DLD1 (cell line): ENCODE results near the gene MRPS14.

Experiments used
- in situ Hi-C: cut with HindIII; loops from 2 replicates; pipeline ENCODE4 v1.10.0; 2017; ENCODE audit warnings: low sequenced_read_pairs

The MRPS14 gene

GRCh38 chr1:174989536-174990220 is 33.5 kb downstream of the MRPS14 start:
- in situ Hi-C loops: loop anchor here (25.0 kb wide), 1 partner anchor 227 kb away; no protein-coding TSS in a partner anchor

DNA sequence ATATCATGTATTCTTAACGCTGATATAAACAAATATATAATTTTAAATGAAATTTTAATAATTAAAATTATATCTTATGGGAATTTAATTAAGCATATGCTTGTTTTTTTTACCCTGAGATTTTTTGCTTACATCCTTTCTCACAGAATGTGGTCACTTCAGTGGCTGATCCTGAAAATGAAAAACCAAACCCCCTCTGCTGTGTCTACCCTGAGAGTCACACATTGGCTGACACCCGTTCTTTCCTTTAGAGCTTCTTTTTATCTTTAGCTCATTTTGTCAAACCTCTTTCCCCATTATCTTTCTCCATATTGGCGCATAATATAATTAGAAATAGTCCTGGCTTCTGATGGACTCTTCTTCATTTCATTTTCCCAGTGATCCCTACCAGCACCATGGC is 34.2 kb downstream of the MRPS14 start:
- in situ Hi-C loops: loop anchor here (25.0 kb wide), 1 partner anchor 227 kb away; no protein-coding TSS in a partner anchor

DNA sequence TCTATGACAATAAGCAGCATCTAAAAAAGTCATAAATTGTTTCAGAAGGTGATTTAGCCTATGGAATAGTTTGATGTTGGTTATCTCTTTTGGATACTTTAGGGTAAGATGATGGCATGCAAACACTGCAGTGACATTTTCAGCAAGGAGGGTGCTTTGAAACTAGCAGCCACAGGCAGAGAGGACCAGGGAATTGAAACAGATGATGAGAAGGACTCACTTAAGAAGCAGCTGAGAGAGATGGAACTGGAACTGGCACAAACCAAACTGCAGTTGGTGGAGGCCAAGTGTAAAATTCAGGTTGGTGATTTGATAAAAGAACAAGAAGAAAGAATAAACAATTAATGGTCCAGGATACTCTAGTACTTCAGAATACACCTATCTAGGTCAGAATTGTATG is 34.7 kb downstream of the MRPS14 start:
- in situ Hi-C loops: loop anchor here (25.0 kb wide), 1 partner anchor 226 kb away; no protein-coding TSS in a partner anchor

GRCh38 chr1:174984952-174985351 is 38.3 kb downstream of the MRPS14 start:
- in situ Hi-C loops: loop anchor here (25.0 kb wide), 1 partner anchor 223 kb away; no protein-coding TSS in a partner anchor

DNA sequence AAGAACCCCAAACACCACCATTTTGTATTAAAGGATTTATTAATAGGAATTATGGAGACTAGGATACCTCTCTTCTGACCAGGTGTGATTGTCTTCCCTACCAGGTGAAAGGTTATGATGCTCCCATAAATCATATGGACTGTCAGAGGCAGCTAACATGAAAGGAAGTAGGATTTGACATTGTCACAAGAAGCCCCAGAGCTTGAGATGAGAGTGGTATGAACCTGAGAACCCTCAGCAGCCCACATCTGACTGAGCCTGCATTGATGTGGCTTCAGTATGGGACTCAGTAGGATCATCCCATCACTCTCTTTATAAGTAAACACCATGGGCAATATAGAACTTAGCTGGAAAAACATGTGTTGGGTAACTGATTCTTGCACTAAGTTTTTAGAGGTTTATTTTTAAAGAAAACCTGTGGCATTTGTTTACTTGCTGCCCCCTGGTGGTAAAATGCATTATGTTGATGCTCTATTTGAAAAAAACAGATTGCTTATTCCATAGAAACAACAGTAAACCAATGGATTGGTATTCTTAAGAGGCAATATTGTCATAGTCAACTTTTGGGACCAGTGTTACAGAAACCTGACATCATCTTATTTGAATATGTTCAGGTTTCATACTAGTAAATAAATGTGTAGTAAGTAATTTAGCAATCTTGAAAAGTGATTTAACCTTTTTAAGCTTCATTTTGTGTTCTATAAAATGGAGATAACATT is 40.1 kb downstream of the MRPS14 start:
- in situ Hi-C loops: loop anchor here (25.0 kb wide), 1 partner anchor 221 kb away; no protein-coding TSS in a partner anchor

GRCh38 chr1:174976436-174977108 is 46.7 kb downstream of the MRPS14 start:
- in situ Hi-C loops: loop anchor here (25.0 kb wide), 1 partner anchor 214 kb away; no protein-coding TSS in a partner anchor

GRCh38 chr1:174975764-174976163 is 47.5 kb downstream of the MRPS14 start:
- in situ Hi-C loops: loop anchor here (25.0 kb wide), 1 partner anchor 213 kb away; no protein-coding TSS in a partner anchor

GRCh38 chr1:174974711-174975119 is 48.5 kb downstream of the MRPS14 start:
- in situ Hi-C loops: loop anchor here (25.0 kb wide), 1 partner anchor 212 kb away; no protein-coding TSS in a partner anchor

GRCh38 chr1:174971902-174972301 is 51.3 kb downstream of the MRPS14 start:
- in situ Hi-C loops: no loop called here

DNA sequence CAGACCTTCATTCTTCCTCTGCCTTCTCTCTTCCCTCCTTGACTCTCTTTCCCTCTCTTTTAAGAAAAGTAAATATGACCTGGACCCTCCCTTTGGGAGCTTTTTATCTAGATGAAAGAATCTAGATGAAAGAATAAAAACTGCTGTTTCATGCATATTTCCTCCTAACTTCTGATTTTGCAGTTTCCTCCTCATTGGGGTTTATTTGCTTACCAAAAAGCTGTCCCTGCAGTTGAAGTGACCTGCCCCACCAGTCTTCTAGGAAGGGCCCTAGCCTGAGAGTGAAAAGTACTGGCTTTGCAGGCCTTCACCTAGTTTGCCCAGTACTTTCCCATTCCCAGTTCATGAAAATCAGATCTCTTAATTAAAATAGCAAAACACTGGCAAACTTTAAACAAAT is 51.8 kb downstream of the MRPS14 start:
- in situ Hi-C loops: no loop called here

DNA sequence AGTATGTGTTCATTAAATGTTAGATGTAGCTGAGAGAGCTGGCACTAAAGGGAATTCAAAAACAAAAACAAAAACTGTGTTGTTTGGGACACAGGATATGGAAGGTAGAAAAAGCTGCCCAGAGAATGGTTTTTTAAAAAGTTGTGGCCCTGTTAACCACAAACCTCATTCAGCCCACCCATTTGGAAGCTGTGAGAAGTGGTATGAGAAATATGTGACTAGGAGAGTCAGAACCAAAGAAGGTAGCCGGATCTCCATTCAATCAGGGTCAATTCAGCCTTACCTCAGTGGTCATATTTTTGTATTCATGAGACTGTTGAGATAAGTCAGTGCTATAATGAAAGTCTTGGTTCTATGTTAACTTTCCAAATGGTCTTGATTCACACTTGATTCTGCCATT is 53.2 kb downstream of the MRPS14 start:
- in situ Hi-C loops: no loop called here

GRCh38 chr1:174968750-174969244 is 54.4 kb downstream of the MRPS14 start:
- in situ Hi-C loops: no loop called here

- in situ Hi-C loops: no loop called here
Measured at GRCh38 chr1:174967845-174968705, 55.1 kb downstream of the MRPS14 start.

DNA sequence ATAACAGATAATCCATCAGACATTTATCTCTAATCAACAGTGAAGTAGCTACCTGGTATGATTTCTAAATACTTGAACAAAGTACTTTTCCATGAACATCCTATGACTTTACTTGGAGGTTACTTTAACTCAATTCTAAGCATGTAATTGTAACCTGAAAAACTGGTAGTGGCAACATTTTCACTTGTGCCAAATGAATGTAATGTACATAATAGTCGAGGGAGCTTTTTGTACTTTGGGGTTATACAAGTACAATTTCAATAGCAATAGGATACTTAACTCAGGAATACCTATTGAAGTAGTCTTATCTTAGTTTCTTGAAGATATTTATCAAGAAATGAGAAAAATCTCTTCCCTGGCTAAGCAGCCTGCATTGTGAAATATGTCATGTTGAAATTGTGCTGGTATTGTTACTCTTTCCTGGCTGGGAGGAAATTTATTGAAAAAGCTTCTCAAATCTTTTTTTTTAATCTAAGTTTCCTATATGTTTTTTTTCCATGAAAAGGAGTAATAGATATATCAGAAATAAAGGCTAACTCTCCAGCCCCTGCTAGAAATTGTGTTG is 57.1 kb downstream of the MRPS14 start:
- in situ Hi-C loops: no loop called here

DNA sequence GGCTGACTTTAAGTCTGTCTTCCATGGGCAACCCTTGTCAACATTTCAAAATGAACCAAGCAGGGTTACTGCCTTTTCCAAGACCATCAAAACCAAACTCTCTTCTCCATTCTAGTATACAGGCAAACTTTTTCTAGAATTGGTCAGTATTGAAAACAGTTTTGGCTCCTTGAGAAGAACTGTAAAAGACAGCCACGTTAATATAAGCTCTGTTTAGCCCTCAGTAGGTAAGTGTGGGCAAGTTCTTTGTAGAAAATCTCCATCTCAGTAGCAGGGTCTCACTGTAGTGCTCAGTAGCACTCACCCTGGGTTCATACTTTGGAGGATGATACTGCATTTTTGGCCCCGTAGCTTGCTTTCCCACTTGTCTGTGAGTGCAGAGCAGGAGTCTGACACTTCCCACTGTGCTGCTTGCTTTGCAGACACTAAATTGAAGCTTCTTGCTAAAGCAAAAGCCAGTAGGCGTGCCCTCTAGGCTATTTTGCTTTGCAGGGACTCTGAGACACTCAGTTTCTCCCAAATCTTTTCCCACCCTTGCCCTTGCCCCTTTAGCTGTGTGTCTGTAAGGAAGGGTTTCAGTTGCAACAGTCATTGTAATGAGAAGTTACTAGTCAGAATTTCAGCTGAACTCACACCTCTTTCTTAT is 57.7 kb downstream of the MRPS14 start:
- in situ Hi-C loops: no loop called here

DNA sequence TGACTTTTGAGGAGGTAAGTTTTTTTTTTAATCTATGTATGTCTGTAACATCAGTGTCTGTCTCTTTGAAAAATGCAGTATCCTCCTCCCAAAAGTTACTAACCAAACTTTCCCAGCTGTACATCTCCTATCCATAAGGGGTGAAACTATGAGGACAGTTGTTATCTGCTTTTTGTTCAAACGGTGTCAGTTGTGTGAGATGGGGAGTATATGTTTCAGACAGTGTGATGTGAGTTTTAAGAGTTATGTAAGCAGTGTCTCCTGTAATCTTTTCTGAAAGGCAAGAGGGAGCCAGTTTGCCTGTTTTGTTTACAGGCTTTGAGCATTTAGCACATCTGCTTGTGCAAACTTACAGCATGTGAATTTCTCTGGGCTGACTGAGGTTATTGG is 58.3 kb downstream of the MRPS14 start:
- in situ Hi-C loops: no loop called here

DNA sequence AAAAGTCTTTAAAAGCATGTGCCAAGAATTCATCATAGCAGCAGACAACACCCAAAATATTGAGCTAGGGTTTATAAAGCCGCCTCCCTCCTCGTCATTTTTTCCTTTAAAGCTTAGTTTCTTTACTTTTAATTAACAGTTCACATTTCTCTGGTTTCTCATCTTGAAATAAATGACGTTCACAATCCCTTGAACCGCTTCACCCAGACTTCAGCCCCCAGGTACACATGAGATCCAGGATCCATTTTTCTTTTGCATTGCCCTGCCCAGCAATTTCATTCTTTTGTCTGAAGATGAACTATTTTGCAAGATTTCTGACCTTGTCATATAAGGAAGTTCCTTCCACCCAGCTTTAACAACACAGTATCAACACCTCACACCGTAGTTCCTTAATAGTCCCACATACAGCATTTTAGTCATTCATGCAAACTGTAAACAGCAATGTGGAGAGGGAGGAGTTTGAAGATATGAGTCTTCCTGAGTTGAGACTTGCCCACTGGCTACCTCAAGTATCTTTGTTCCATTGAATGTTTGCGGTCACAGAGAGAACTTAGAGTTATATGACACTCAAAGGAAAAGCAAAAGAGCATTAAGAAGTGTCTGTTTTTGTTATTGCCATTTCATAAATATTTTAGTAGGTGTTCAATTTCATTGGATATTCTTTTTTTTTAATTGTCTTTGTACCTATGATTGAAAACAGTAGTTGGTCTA is 58.8 kb downstream of the MRPS14 start:
- in situ Hi-C loops: no loop called here

- in situ Hi-C loops: no loop called here
Measured at GRCh38 chr1:174963529-174964125, 59.6 kb downstream of the MRPS14 start.
